Left colon (tissue), 2 donors: Measurements from ENCODE around the gene PDE4B. TPM values are rescaled to one million over a fixed set of nuclear protein-coding genes. Genes with fewer than 3 reads are reported as not detected.
"Not testable (repeated sequence)": the region's sequence is repeated elsewhere in the genome, so short reads cannot be mapped to it uniquely, and the experiment has no call there.

ENCODE experiments used
- ATAC-seq: fragments of 200-7000 bp; cut with Tn5 transposase; one replicate; pipeline ENCODE4 v1.9.1; 2020; ENCODE audit warnings: mild to moderate bottlenecking, moderate library complexity
- DNase-seq, 2 donors: peaks; one replicate each; pipeline ENCODE4 v3.0.0-alpha.2; 2020
- intact Hi-C, 2 donors: fragments of 100-400 bp; cut with DNase I in 1 of 2; cut with micrococcal nuclease in 1 of 2; formaldehyde crosslinking; loops; one replicate each; pipeline versions ENCODE4 v1.11.2 to v1.14.0; 2022; cut with DNase I, micrococcal nuclease
- total RNA-seq, 2 donors: library from RNA; stranded (reverse); fragmentation: NEBNext Ultra II Directional; extraction: Animal tissue kit (Norgen Biotek cat#: 25700); gene quantifications; one replicate each; pipeline ENCODE4 v1.2.1, GENCODE V29; 2021
- donor health status: DM: no; HTN: no; CAD: no.
- donor health status: DM: yes; HTN: yes; CAD: no.

The PDE4B gene
- total RNA-seq, 2 donors from 2014 or later = 4.2 to 4.4 TPM

GRCh38 chr1:65967492-65967891 is 174.8 kb downstream of the PDE4B start:
- intact Hi-C loops, ATAC-seq, DNase-seq: not testable (repeated sequence)

- DNase-seq (no peak), ATAC-seq (no peak)
- intact Hi-C loops = no loop called here
Observed at GRCh38 chr1:65971547-65971946, 178.9 kb downstream of the PDE4B start.

GRCh38 chr1:65975708-65976107 is 183.0 kb downstream of the PDE4B start:
- no peak for ATAC-seq
- DNase-seq = no peak
- intact Hi-C loops = no loop called here

GRCh38 chr1:65979136-65980044 is 186.7 kb downstream of the PDE4B start:
- DNase-seq (no peak), ATAC-seq (no peak)
- intact Hi-C loops = no loop called here

- ATAC-seq = no peak
- no peak for DNase-seq
- intact Hi-C loops = no loop called here
Observed at GRCh38 chr1:65980237-65980636, 187.5 kb downstream of the PDE4B start.

GRCh38 chr1:65983500-65983899 is 190.8 kb downstream of the PDE4B start:
- ATAC-seq = no peak
- DNase-seq = no peak
- intact Hi-C loops = no loop called here

GRCh38 chr1:65985393-65986066 is 192.8 kb downstream of the PDE4B start:
- intact Hi-C loops = no loop called here
- no peak for ATAC-seq
- DNase-seq = no peak

- DNase-seq (no peak), ATAC-seq (no peak)
- intact Hi-C loops = no loop called here
Observed at GRCh38 chr1:65986146-65986545, 193.5 kb downstream of the PDE4B start.

GRCh38 chr1:65990161-65990560 is 197.5 kb downstream of the PDE4B start:
- intact Hi-C loops = no loop called here
- DNase-seq (no peak), ATAC-seq (no peak)

- no peak for DNase-seq
- intact Hi-C loops = no loop called here
- peak; percentile 66 for ATAC-seq
Observed at GRCh38 chr1:65991694-65992093, 199.0 kb downstream of the PDE4B start.

GRCh38 chr1:65992165-65992821 is 199.6 kb downstream of the PDE4B start:
- DNase-seq (no peak), ATAC-seq (no peak)
- intact Hi-C loops = no loop called here

- DNase-seq (no peak), ATAC-seq (no peak)
- intact Hi-C loops = no loop called here
Observed at GRCh38 chr1:65992831-65993271, 200.2 kb downstream of the PDE4B start.

- intact Hi-C loops = no loop called here
Observed at GRCh38 chr1:65994223-65994622, 201.5 kb downstream of the PDE4B start.

GRCh38 chr1:65995336-65995735 is 202.6 kb downstream of the PDE4B start:
- intact Hi-C loops = no loop called here
- ATAC-seq = no peak

More at GRCh38 chr1:65994223-65994622, 201.5 kb downstream of the PDE4B start:
- ATAC-seq (no peak), DNase-seq (no peak)

GRCh38 chr1:65995928-65996327 is 203.2 kb downstream of the PDE4B start:
- ATAC-seq (no peak), DNase-seq (no peak)
- intact Hi-C loops = no loop called here

More at GRCh38 chr1:65995336-65995735, 202.6 kb downstream of the PDE4B start:
- DNase-seq = no peak

GRCh38 chr1:65997693-65998092 is 205.0 kb downstream of the PDE4B start:
- intact Hi-C loops = no loop called here
- ATAC-seq = no peak
- no peak for DNase-seq

- ATAC-seq = no peak
- no peak for DNase-seq
- intact Hi-C loops = no loop called here
Observed at GRCh38 chr1:65998763-65999583, 206.3 kb downstream of the PDE4B start.

- DNase-seq (no peak), ATAC-seq (no peak)
- intact Hi-C loops = no loop called here
Observed at GRCh38 chr1:66000033-66000637, 207.4 kb downstream of the PDE4B start.
